SK-N-MC (cell line): ENCODE data around the gene MRPL40.

Experiments used
- EZH2 ChIP-seq: fragments of 200-600 bp; sonication (generic); IDR thresholded peaks from one replicate; pipeline ENCODE4 v1.6.1; 2017; ENCODE audit warnings: antibody characterized with exemption
- FOXP2 ChIP-seq: optimal IDR thresholded peaks from 2 replicates; pipeline ENCODE3; 2011; ENCODE audit warnings: mild to moderate bottlenecking, moderate library complexity; ENCODE audit not compliant: insufficient read depth; ENCODE audit errors: extremely low read length, control extremely low read depth
- POLR2AphosphoS5 ChIP-seq: IDR thresholded peaks from 2 replicates; pipeline ENCODE4 v1.6.1; 2012; ENCODE audit warnings: mild to moderate bottlenecking, low read depth, low read length, borderline replicate concordance

- TF ChIP-seq POLR2AphosphoS5 (no peak), EZH2 (no peak), FOXP2 (no peak)
Observed at GRCh38 chr22:19460036-19460435, 27.7 kb downstream of the MRPL40 start.
